Naive B cell (primary cell): Measurements from ENCODE around the gene BOLA2B. TPM values are rescaled to one million over a fixed set of nuclear protein-coding genes. Genes with fewer than 3 reads are reported as not detected.
"Not testable (repeated sequence)": the region's sequence is repeated elsewhere in the genome, so short reads cannot be mapped to it uniquely, and the experiment has no call there.

Experiments used
- ATAC-seq, 2 donors: fragments of 150-1000 bp; cut with Tn5 transposase; 2 replicates each; pipeline ENCODE4 v1.10.0; 2021; ENCODE audit warnings: low read depth in 2 of 2, mild to moderate bottlenecking in 2 of 2, moderate library complexity in 2 of 2
- DNase-seq: peaks from one replicate; pipeline ENCODE4 v3.0.0; 2022
- H3K27ac Mint-ChIP-seq, 6 donors: one replicate each; pipeline ENCODE4 v1.8.0; 2020 to 2022; ENCODE audit warnings: mild to moderate bottlenecking in 6 of 6, mixed read lengths in 6 of 6, moderate library complexity in 5 of 6, inconsistent platforms in 2 of 6
- H3K27me3 Mint-ChIP-seq, 3 donors: one replicate each; pipeline ENCODE4 v1.8.0; 2021 to 2022; ENCODE audit warnings: mixed read lengths in 3 of 3, mild to moderate bottlenecking in 1 of 3
- H3K36me3 Mint-ChIP-seq, 2 donors: one replicate each; pipeline ENCODE4 v1.8.0; 2020 to 2022; ENCODE audit warnings: mixed read lengths in 2 of 2, inconsistent platforms in 1 of 2, mild to moderate bottlenecking in 1 of 2
- H3K4me1 Mint-ChIP-seq, 3 donors: one replicate each; pipeline ENCODE4 v1.8.0; 2020 to 2022; ENCODE audit warnings: mixed read lengths in 3 of 3, inconsistent platforms in 1 of 3, mild to moderate bottlenecking in 1 of 3, moderate library complexity in 1 of 3
- H3K4me3 Mint-ChIP-seq, 8 donors: one replicate each; pipeline ENCODE4 v1.8.0; 2020 to 2022; ENCODE audit warnings: mild to moderate bottlenecking in 8 of 8, mixed read lengths in 8 of 8, moderate library complexity in 8 of 8, inconsistent platforms in 2 of 8
- H3K9me3 Mint-ChIP-seq, 7 donors: one replicate each; pipeline ENCODE4 v1.8.0; 2020 to 2022; ENCODE audit warnings: mixed read lengths in 7 of 7, mild to moderate bottlenecking in 5 of 7, inconsistent platforms in 2 of 7, moderate library complexity in 1 of 7
- polyA plus RNA-seq, 6 donors: library from polyadenylated mRNA; unstranded; fragments of 300-500 nt; fragmentation: Illumina TruSeq; gene quantifications; one replicate each; pipeline ENCODE4 v1.2.3, GENCODE V29; 2021; ENCODE audit warnings: low read depth in 6 of 6

The BOLA2B gene
- polyA plus RNA-seq = 100 to 1,000 TPM; 121 to 238 (median 189) TPM

- H3K27ac Mint-ChIP-seq, H3K9me3 Mint-ChIP-seq, H3K36me3 Mint-ChIP-seq, DNase-seq, H3K4me1 Mint-ChIP-seq, H3K4me3 Mint-ChIP-seq, H3K27me3 Mint-ChIP-seq: not testable (repeated sequence)
- peak; percentile 86 to 87 for ATAC-seq
These were observed at the start of gene BOLA2B, which contains the start of gene SLX1A for GRCh38 chr16:30193615-30194014. Gene BOLA2B, minus strand, starts transcription at chr16:30193666. Its CDS starts 71 bp downstream, at chr16:30193595. Gene SLX1A, plus strand, starts transcription at chr16:30193875. Its CDS starts 210 bp downstream, at chr16:30194085.

- H3K27me3 Mint-ChIP-seq, H3K4me1 Mint-ChIP-seq, H3K4me3 Mint-ChIP-seq, DNase-seq, ATAC-seq, H3K27ac Mint-ChIP-seq, H3K9me3 Mint-ChIP-seq, H3K36me3 Mint-ChIP-seq: not testable (repeated sequence)
These were observed 23.6 kb upstream of the BOLA2B start for GRCh38 chr16:30217082-30217481.

GRCh38 chr16:30211414-30211813 is 17.9 kb upstream of the BOLA2B start:
- not testable (repeated sequence) for H3K4me1 Mint-ChIP-seq, DNase-seq, H3K36me3 Mint-ChIP-seq, H3K27ac Mint-ChIP-seq, H3K4me3 Mint-ChIP-seq, ATAC-seq, H3K9me3 Mint-ChIP-seq, H3K27me3 Mint-ChIP-seq

DNA sequence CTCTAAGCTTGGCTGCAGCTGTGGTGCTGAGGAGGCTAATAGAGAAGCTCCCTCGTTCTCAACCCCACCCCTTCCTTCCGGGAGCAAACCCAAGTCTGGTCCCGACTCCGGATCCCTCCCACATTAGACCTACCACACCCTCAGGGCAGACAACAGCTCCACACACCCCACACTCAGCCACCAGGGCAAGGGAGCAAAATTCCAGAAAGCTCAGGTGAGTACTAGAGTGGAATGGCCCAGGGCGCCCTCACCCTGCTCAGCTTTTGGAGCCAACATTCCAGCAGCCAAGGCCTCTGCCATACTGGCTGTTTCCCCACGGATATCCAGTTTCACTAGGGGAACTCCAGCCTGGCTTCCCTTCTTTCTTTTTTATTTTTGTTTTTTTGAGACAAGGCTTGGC is 15.6 kb upstream of the BOLA2B start:
- ATAC-seq = peak in 1 of 2 donors; percentile 11
- H3K27ac Mint-ChIP-seq, H3K4me1 Mint-ChIP-seq, H3K36me3 Mint-ChIP-seq, H3K9me3 Mint-ChIP-seq, H3K27me3 Mint-ChIP-seq, DNase-seq, H3K4me3 Mint-ChIP-seq: not testable (repeated sequence)

DNA sequence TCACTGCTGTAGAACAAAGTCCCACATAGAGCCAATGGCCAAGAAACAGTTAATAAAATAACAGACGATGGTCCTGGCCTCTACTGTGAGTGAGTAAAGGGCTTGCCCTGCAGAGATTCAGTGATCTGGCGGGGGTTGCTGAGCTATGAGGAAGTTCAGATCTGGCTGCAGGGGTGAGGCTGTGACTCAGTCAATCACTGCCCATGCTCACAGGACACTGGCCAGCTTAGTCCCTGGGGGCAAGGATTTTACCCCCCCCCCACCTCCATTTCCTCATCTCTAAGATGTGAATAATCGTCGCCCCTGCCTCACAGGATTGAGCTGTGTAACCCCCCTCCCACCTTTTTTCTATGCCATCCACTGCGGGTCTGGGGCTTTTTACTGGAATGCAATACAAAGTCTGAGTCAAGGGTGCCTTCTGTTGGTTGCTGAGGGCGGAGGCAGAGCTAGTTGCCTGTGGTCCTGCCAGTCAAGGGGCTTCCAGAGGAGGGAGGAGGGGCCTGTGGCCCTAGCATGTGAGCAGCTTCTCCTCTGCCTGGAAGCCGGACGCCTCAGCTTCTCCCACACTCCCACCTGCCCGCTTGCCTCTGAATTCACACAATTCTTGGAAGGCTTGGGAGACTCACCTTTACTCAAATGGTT is 13.7 kb upstream of the BOLA2B start:
- not testable (repeated sequence) for H3K9me3 Mint-ChIP-seq, H3K27me3 Mint-ChIP-seq, H3K27ac Mint-ChIP-seq, H3K36me3 Mint-ChIP-seq, DNase-seq, H3K4me1 Mint-ChIP-seq
- peak; percentile 50 to 51 for ATAC-seq
- H3K4me3 Mint-ChIP-seq = peak overlapping the region in 2 of 8 donors; percentile 60 to 72

GRCh38 chr16:30206252-30206651 is 12.8 kb upstream of the BOLA2B start:
- H3K9me3 Mint-ChIP-seq, H3K4me3 Mint-ChIP-seq, H3K27me3 Mint-ChIP-seq, DNase-seq, H3K36me3 Mint-ChIP-seq, H3K27ac Mint-ChIP-seq, H3K4me1 Mint-ChIP-seq: not testable (repeated sequence)
- ATAC-seq = peak; percentile 30 to 31

DNA sequence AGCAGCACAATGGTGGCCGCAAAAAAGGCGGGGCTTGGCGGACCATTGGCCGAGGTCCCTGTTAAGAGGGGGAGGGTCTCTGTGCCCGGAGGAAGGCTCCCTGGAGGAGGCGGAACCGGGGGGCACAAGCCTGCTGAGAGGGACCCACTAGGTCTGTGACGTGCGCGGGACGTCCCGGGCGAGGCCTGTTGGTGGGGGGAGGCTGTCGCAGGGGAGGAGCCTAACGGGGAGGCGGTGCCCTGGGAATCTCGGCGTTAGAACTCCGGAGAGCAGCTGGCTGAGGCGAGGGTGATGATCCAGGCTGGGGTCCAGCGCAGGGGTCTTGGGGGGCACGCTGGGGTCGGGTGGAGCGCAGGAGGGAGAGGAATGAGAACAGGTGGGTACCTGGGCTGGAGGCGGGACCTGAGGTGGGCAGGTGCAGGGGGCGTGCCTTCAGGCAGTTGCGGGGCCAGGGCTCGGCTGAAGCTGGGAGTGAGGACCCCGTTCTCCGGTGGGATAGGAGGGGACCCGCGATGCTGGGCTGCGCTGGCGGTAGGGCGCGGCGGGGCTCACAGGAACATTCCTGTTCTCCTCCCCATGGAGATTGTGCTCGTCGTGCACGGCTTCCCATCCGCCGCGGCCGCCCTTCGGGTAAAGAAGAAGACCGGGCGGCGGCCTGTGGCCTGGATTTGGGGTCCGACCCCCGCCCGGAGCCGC is 12.2 kb upstream of the BOLA2B start:
- not testable (repeated sequence) for H3K27ac Mint-ChIP-seq, H3K36me3 Mint-ChIP-seq, H3K9me3 Mint-ChIP-seq, DNase-seq, H3K27me3 Mint-ChIP-seq, H3K4me1 Mint-ChIP-seq, H3K4me3 Mint-ChIP-seq
- peak; percentile 76 to 78 for ATAC-seq

- not testable (repeated sequence) for H3K36me3 Mint-ChIP-seq, DNase-seq, H3K27me3 Mint-ChIP-seq, H3K9me3 Mint-ChIP-seq, H3K27ac Mint-ChIP-seq, H3K4me1 Mint-ChIP-seq, ATAC-seq, H3K4me3 Mint-ChIP-seq
These were observed 6.3 kb upstream of the BOLA2B start for GRCh38 chr16:30199608-30200343.

- ATAC-seq, H3K9me3 Mint-ChIP-seq, H3K4me1 Mint-ChIP-seq, H3K27ac Mint-ChIP-seq, H3K27me3 Mint-ChIP-seq, H3K4me3 Mint-ChIP-seq, H3K36me3 Mint-ChIP-seq, DNase-seq: not testable (repeated sequence)
These were observed 5.6 kb upstream of the BOLA2B start, which contains the start of gene SULT1A3 for GRCh38 chr16:30199049-30199448. Gene SULT1A3, plus strand, starts transcription at chr16:30199255. Its CDS starts 1,474 bp downstream, at chr16:30200729.

DNA sequence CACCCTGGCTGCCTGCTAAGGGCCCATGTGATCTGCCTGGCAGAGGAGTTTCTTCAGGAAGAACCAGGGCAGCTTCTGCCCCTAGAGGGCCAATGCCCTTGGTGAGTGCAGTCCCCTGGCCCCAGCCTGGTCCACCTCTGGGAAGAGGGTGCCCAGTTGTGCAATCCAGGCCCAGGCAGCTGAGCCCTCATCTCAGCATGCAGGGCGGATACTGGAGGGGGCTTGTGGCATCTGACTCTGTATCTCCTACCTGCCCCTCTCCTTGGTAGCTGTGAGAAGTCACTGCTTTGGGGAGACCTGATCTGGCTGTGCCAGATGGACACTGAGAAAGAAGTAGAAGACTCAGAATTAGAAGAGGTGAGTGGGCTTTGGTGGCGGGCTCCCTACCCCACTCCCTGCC is 3.5 kb upstream of the BOLA2B start:
- H3K4me3 Mint-ChIP-seq, DNase-seq: not testable (repeated sequence)

DNA sequence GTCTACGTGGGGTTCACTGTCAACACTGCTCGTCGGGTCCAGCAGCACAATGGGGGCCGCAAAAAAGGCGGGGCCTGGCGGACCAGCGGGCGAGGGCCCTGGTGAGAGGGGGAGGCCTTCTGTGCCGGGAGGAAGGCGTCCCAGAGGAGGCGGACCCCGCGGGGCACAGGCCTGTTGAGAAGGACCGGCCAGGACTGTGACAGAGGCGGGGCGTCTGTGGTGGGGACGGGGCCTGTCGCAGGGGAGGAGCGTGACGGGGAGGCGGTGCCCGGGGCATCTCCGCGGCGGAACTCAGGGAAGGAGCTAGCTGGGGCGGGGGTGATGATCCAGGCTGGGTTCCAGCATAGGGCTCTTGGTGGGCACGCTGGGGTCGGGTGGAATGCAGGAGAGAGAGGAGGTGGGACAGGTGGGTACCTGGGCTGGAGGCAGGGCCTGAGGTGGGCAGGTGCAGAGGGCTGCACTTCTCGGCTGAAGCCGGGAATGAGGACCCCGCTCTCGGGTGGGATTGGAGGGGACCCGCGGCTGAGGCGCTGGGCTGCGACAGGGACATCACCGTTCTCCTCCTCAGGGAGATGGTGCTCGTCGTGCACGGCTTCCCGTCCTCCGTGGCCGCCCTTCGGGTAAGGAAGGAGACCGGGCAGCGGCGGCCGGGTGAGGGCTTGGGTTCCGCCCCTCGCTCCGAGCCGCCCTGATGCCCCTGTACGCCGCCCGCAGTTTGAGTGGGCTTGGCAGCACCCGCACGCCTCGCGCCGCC is 883 bp upstream of the BOLA2B start:
- not testable (repeated sequence) for H3K27me3 Mint-ChIP-seq, H3K9me3 Mint-ChIP-seq, H3K27ac Mint-ChIP-seq, H3K4me3 Mint-ChIP-seq, H3K4me1 Mint-ChIP-seq, H3K36me3 Mint-ChIP-seq
- peak; percentile 65 to 66 for ATAC-seq
- peak; percentile 9 for DNase-seq

More for the DNA sequence above, 3.5 kb upstream of the BOLA2B start:
- H3K9me3 Mint-ChIP-seq, ATAC-seq, H3K27ac Mint-ChIP-seq, H3K27me3 Mint-ChIP-seq, H3K4me1 Mint-ChIP-seq, H3K36me3 Mint-ChIP-seq: not testable (repeated sequence)

- not testable (repeated sequence) for H3K4me1 Mint-ChIP-seq, H3K36me3 Mint-ChIP-seq, H3K9me3 Mint-ChIP-seq, H3K4me3 Mint-ChIP-seq, H3K27ac Mint-ChIP-seq, DNase-seq, H3K27me3 Mint-ChIP-seq
- ATAC-seq = peak; percentile 19 to 22
These were observed 368 bp downstream of the BOLA2B start for GRCh38 chr16:30193098-30193497.

- H3K4me1 Mint-ChIP-seq = peaks cover 12 to 14% (median 14%) of the 10 kb centered on the region in 3 donors
- H3K27ac Mint-ChIP-seq, DNase-seq, H3K27me3 Mint-ChIP-seq, H3K9me3 Mint-ChIP-seq, ATAC-seq, H3K36me3 Mint-ChIP-seq, H3K4me3 Mint-ChIP-seq: not testable (repeated sequence)
These were observed 2.3 kb downstream of the BOLA2B start for GRCh38 chr16:30191158-30191557.
